Uterus (tissue), 4 donors: ENCODE measurements around the gene GCC2. TPM values are rescaled to one million over a fixed set of nuclear protein-coding genes. Genes with fewer than 3 reads are reported as not detected.

ENCODE experiments used
- DNase-seq, 2 donors: peaks; one replicate each; pipeline ENCODE4 v3.0.0-alpha.2; 2019 to 2020
- H3K27ac ChIP-seq, 2 donors: fragments of 200-600 bp; sonication (generic); 1 replicate in 1 of 2; 2 replicates in 1 of 2; pipeline ENCODE4 v1.5.1; 2016 to 2018
- H3K27me3 ChIP-seq, 2 donors: fragments of 200-600 bp; sonication (generic); one replicate each; pipeline ENCODE4 v1.5.1; 2018 to 2019; ENCODE audit warnings: control low read depth in 1 of 2
- H3K36me3 ChIP-seq, 2 donors: fragments of 200-600 bp; sonication (generic); one replicate each; pipeline ENCODE4 v1.5.1; 2019; ENCODE audit warnings: control low read depth in 1 of 2
- H3K4me1 ChIP-seq, 2 donors: fragments of 200-600 bp; sonication (generic); one replicate each; pipeline ENCODE4 v1.5.1; 2018 to 2019; ENCODE audit warnings: control low read depth in 1 of 2
- H3K4me3 ChIP-seq, 2 donors: fragments of 200-600 bp; sonication (generic); 1 replicate in 1 of 2; 2 replicates in 1 of 2; pipeline ENCODE4 v1.5.1; 2018 to 2019; ENCODE audit warnings: mild to moderate bottlenecking in 1 of 2
- H3K9me3 ChIP-seq, 2 donors: fragments of 200-600 bp; sonication (generic); one replicate each; pipeline ENCODE4 v1.5.1; 2019; ENCODE audit warnings: control low read depth in 1 of 2
- POLR2A ChIP-seq, 2 donors: fragments of 450-650 bp; IDR thresholded peaks; one replicate each; pipeline ENCODE4 v1.6.1; 2016; ENCODE audit warnings: antibody characterized with exemption in 2 of 2, mild to moderate bottlenecking in 1 of 2, moderate library complexity in 1 of 2
- intact Hi-C: fragments of 100-400 bp; cut with DNase I; formaldehyde crosslinking; loops from one replicate; pipeline ENCODE4 v1.15.1; 2023; ENCODE audit warnings: low total_unique reads
- total RNA-seq, 4 donors: library from RNA; depleted of rRNA in 3 of 4; stranded (reverse); fragments of >200 nt in 3 of 4; gene quantifications; one replicate each; pipeline versions ENCODE4 v1.1.0 to v1.2.4, GENCODE V29; 2014 to 2023
- TF ChIP-seq, protein P1 (sequence below), 4 experiments: fragments of 200-600 bp in 2 of 4; fragments of 450-650 bp in 2 of 4; sonication (generic) in 2 of 4; IDR thresholded peaks; one replicate each; pipeline ENCODE4 v1.5.1; 2016 to 2019; ENCODE audit warnings: antibody characterized with exemption in 4 of 4, mild to moderate bottlenecking in 2 of 4, moderate library complexity in 1 of 4
- donor health status: DM: yes; HTN: yes; CAD: no.

GCC2 gene
- total RNA-seq, 4 donors from 2014 or later = 30.3 to 79.4 (median 57.7) TPM

DNA sequence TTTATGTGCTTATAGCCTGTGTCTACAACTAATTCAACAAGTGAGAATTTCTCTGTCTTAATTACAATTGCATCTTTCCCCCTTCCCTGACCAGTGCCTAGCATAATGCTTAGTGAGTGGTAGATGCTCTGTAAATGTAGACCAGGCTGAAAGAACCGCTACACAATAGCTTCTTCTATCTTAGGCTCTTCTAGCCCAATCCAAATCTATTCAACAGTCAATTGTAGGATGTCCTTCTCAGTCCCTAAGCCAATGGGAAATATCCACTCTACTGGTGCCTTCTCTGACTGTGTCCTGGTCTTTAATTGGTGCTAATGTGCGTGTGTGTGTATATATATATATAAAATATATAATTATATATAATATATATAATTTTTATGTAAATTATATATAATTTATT is 34.1 kb upstream of the GCC2 start:
- Histone ChIP-seq H3K4me3 (no peak overlapping the region), H3K27ac (no peak overlapping the region), H3K4me1 (no peaks in the 10 kb centered on the region), H3K27me3 (no peaks in the 10 kb centered on the region), H3K36me3 (no peaks in the 10 kb centered on the region), H3K9me3 (no peaks in the 10 kb centered on the region)
- TF ChIP-seq, protein P1, sequence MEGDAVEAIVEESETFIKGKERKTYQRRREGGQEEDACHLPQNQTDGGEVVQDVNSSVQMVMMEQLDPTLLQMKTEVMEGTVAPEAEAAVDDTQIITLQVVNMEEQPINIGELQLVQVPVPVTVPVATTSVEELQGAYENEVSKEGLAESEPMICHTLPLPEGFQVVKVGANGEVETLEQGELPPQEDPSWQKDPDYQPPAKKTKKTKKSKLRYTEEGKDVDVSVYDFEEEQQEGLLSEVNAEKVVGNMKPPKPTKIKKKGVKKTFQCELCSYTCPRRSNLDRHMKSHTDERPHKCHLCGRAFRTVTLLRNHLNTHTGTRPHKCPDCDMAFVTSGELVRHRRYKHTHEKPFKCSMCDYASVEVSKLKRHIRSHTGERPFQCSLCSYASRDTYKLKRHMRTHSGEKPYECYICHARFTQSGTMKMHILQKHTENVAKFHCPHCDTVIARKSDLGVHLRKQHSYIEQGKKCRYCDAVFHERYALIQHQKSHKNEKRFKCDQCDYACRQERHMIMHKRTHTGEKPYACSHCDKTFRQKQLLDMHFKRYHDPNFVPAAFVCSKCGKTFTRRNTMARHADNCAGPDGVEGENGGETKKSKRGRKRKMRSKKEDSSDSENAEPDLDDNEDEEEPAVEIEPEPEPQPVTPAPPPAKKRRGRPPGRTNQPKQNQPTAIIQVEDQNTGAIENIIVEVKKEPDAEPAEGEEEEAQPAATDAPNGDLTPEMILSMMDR (IDR thresholded peaks at IDR 0.05) = no peak
- TF ChIP-seq POLR2A (IDR thresholded peaks at IDR 0.05) = no peak
- intact Hi-C loops = no loop called here
- DNase-seq = no peak

DNA sequence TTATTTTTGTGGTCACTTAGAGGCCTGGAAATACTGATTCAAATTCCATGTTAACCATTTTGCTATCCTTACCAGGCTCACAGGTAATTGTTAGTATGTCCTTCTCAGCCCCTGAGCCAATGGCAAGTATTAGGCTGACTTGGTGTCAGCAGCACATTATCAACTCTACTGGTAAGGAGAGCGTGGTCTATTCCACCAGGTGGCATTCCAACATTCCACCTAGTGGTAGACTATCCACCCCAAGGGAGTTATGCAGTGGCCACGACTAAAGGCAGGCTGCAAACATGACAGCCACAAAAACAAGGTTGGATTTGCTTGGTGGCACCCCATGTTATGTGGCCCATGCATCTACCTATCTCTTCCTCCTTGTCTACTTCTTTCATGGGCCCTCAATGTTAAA is 31.8 kb upstream of the GCC2 start:
- H3K9me3 ChIP-seq = no peaks in the 10 kb centered on the region
- intact Hi-C loops = no loop called here
- no peak for DNase-seq
- no peaks in the 10 kb centered on the region for H3K27me3 ChIP-seq
- H3K4me3 ChIP-seq = no peak overlapping the region
- no peaks in the 10 kb centered on the region for H3K36me3 ChIP-seq
- no peak overlapping the region for H3K27ac ChIP-seq
- TF ChIP-seq POLR2A (IDR thresholded peaks at IDR 0.05) = no peak
- TF ChIP-seq, protein P1 (IDR thresholded peaks at IDR 0.05) = no peak
- no peaks in the 10 kb centered on the region for H3K4me1 ChIP-seq

DNA sequence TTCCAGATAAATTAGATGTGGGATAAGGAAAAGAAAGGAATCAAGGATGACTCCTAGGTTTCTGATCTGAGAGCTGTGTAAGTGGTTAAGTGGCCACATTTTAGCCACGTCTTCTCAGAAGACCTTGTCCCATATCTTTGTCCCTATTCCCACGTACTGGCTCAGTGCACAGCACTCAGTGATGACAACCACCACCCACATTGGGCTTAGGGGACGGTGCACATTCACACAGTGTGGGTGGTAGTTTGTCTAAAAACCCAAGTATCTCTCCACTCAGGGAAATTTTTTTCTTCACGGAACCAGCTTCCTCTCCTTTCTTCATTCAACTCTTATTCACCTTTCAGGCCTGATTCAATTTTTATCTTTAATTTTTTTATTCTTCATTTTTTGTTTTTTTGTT is 30.6 kb upstream of the GCC2 start:
- Histone ChIP-seq H3K4me1 (no peaks in the 10 kb centered on the region), H3K4me3 (no peak overlapping the region), H3K9me3 (no peaks in the 10 kb centered on the region), H3K27me3 (no peaks in the 10 kb centered on the region), H3K36me3 (no peaks in the 10 kb centered on the region), H3K27ac (no peak overlapping the region)
- intact Hi-C loops = no loop called here
- no peak for DNase-seq
- no peak for TF ChIP-seq POLR2A (IDR thresholded peaks at IDR 0.05)
- TF ChIP-seq, protein P1 (IDR thresholded peaks at IDR 0.05) = no peak

DNA sequence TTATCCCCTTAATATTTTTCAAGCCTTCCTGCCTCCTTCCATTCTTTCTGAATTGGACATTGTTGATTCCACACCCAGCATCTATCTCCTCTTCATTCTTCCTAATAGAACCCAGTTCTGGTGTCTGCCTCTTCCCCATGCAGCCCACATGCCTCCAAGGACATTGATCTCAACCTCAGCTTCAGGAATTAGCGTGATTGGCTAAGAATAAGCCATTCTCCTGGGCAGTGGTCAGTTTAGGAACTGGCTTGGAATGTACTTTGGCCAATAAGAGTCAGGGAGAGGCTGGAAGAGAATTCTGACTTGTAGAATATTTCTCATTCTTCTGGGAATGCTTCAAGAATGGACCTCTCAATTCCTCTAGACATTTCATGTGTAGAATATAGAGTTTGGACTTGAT is 25.9 kb upstream of the GCC2 start:
- Histone ChIP-seq H3K36me3 (no peaks in the 10 kb centered on the region), H3K27ac (no peak overlapping the region), H3K27me3 (no peaks in the 10 kb centered on the region), H3K4me1 (no peaks in the 10 kb centered on the region), H3K9me3 (no peaks in the 10 kb centered on the region), H3K4me3 (no peak overlapping the region)
- TF ChIP-seq POLR2A (IDR thresholded peaks at IDR 0.05) = no peak
- TF ChIP-seq, protein P1 (IDR thresholded peaks at IDR 0.05) = no peak
- DNase-seq = no peak
- intact Hi-C loops = no loop called here

DNA sequence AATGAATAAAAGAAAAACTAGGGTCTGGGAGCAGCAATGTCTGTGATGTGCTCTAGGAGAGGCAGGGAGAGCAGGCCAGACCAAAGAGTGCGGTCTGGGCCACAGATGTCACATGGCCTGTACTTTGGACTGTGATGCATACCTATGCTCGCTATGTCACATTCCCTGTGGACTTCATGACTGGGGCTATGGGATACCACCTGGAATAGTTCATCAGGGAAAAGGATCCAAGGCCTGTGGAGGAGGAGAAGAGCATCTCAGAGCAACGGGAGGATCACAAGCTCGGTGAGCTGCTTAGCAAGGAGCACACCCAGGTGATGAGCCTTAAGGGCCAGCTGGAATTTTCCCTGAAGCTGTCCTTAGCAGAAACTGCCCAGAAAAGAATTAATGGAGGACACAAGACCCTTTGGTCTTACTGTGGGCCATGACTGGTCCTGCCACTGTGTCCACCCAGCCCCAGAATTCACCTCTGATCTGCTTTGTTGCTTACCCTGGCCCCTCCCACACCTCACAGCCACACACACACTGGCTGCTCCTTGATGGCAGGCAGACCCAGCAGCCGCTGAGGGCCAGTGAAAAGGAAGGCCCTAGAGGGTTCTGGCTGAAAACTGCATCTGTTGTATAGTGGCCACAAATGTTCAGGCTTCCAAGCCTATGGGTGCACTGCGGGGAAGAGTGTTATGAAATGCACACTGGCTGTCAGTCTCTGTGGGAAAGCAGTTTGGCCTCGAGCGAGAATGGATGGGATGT is 25.3 kb upstream of the GCC2 start:
- H3K4me3 ChIP-seq = no peak overlapping the region
- DNase-seq = no peak
- no peaks in the 10 kb centered on the region for H3K36me3 ChIP-seq
- no peaks in the 10 kb centered on the region for H3K4me1 ChIP-seq
- no peak overlapping the region for H3K27ac ChIP-seq
- TF ChIP-seq, protein P1 (IDR thresholded peaks at IDR 0.05) = no peak
- TF ChIP-seq POLR2A (IDR thresholded peaks at IDR 0.05) = no peak
- no peaks in the 10 kb centered on the region for H3K9me3 ChIP-seq
- intact Hi-C loops = no loop called here
- H3K27me3 ChIP-seq = no peaks in the 10 kb centered on the region
